Measurements from ENCODE around the gene PACS2.
"Not testable (repeated sequence)": the region's sequence is repeated elsewhere in the genome, so short reads cannot be mapped to it uniquely, and the experiment has no call there.

Gene PACS2

DNA sequence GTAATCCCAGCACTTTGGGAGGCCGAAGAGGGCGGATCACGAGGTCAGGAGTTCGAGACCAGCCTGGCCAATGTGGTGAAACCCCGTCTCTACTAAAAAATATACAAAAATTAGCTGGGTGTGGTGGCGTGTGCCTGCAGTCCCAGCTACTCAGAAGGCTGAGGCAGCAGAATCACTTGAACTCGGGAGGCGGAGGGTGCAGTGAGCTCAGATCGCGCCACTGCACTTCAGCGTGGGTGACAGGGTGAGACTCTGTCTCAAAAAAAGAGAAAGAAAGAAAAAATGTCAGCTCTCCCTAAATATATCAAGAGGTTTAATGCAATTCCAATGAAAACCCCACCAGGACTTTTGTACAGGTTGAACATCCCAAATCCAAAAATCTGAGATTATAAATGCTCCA is 17.2 kb upstream of the PACS2 start:
- H3K9me3 ChIP-seq (ENCODE audit: control insufficient read depth, low read length); DNase-seq; H3K18ac ChIP-seq (ENCODE audit: low read depth in 1 of 2, low read length in 2 of 2); H3K14ac ChIP-seq (ENCODE audit: low read length in 2 of 2); H2AK5ac ChIP-seq (ENCODE audit: low read length, severe bottlenecking); H2BK12ac ChIP-seq (ENCODE audit: low read length in 2 of 2); H3K23ac ChIP-seq (ENCODE audit: low read length in 2 of 2); H2AFZ ChIP-seq (ENCODE audit: low read depth, low read length); H3K27me3 ChIP-seq (ENCODE audit: control insufficient read depth in 1 of 2, insufficient read depth in 1 of 2, low read length in 2 of 2); H3K27ac ChIP-seq (ENCODE audit: low read length, poor library complexity, severe bottlenecking); H4K8ac ChIP-seq (ENCODE audit: low read length); H3K36me3 ChIP-seq (ENCODE audit: control insufficient read depth in 1 of 2, insufficient read depth in 2 of 2, low read depth in 1 of 2, low read length in 2 of 2); H3K4me2 ChIP-seq (ENCODE audit: low read length, poor library complexity, severe bottlenecking); H3K9ac ChIP-seq (ENCODE audit: low read length); H2BK120ac ChIP-seq (ENCODE audit: low read depth, low read length); H4K91ac ChIP-seq (ENCODE audit: low read length); H3K4me3 ChIP-seq (ENCODE audit: insufficient read depth in 1 of 2, low read depth in 1 of 2, low read length in 2 of 2); H3K4ac ChIP-seq (ENCODE audit: low read depth in 1 of 2, low read length in 2 of 2); H2BK5ac ChIP-seq (ENCODE audit: low read depth, low read length, poor library complexity, severe bottlenecking); H2BK15ac ChIP-seq (ENCODE audit: low read depth, poor library complexity, severe bottlenecking): not testable (repeated sequence)
- peaks cover 19% of the 10 kb centered on the region for H3K4me1 ChIP-seq (ENCODE audit: control insufficient read depth, insufficient read depth, low read depth, low read length)
- H3K79me1 ChIP-seq (replicated peaks; ENCODE audit: low read length, poor library complexity, severe bottlenecking) = peaks cover 46% of the 10 kb centered on the region
- 100% methylated on average over 6 of the region's 11 CpGs for WGBS

DNA sequence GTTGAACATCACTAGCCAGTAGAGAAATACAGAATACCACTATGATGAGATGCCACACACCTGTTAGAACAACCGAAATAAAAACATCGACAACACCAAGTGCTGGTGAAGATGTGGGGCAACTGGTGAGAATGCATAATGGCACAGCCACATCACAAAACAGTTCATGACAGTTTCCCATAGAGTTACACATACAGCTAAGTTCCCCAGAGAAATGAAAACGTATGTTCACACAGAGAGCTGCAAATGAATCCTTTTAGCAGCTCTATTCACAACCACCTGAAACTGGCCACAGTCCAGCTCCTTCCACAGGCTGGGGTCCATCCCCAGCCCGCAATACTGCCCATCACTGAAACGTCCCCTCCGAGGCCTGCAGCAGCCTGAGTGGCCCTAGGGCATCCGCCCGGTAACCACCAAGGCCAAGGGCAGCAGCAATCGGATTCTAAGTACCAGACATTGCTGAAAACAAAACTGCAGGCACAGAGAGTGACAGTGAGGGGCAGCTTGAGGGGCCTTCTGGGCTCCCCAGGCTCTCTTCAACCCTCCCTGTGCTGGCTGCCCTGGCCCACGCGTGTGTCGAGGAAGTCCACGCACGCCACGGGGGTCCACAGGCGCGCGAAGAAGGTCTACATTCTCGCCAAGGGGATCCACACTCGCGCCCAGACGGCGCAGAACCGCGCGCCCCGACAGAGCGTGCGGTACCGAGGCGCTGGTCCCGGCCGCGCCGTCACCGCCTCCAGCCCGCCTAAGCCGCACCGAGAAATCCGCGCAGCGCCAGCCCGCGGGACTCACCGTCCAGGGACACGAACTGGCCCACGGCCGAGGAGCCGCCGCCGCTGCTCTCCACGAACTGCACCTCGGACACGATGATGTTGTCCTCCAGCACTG is 14.7 kb upstream of the PACS2 start:
- 12% methylated on average over 54 of the region's 54 CpGs for WGBS
- Histone ChIP-seq H2BK5ac (ENCODE audit: low read depth, low read length, poor library complexity, severe bottlenecking) (peak overlapping the region; percentile 51), H3K23ac (ENCODE audit: low read length in 2 of 2) (peak overlapping the region in 1 of 2 experiments; percentile 98), H3K14ac (ENCODE audit: low read length in 2 of 2) (peak overlapping the region in 1 of 2 experiments; percentile 99), H3K4me1 (ENCODE audit: control insufficient read depth, insufficient read depth, low read depth, low read length) (peaks cover 16% of the 10 kb centered on the region), H2AFZ (ENCODE audit: low read depth, low read length) (peak overlapping the region; percentile 98), H2BK120ac (ENCODE audit: low read depth, low read length) (peak overlapping the region; percentile 73), H3K36me3 (ENCODE audit: control insufficient read depth in 1 of 2, insufficient read depth in 2 of 2, low read depth in 1 of 2, low read length in 2 of 2) (peaks cover 0 to 4% of the 10 kb centered on the region in 2 experiments), H3K18ac (ENCODE audit: low read depth in 1 of 2, low read length in 2 of 2) (peak overlapping the region; percentile 89 to 99), H3K27me3 (ENCODE audit: control insufficient read depth in 1 of 2, insufficient read depth in 1 of 2, low read length in 2 of 2) (no peaks in the 10 kb centered on the region), H3K9ac (ENCODE audit: low read length) (peak overlapping the region; percentile 91), H2BK15ac (ENCODE audit: low read depth, poor library complexity, severe bottlenecking) (no peak overlapping the region), H3K27ac (ENCODE audit: low read length, poor library complexity, severe bottlenecking) (no peak overlapping the region), H3K4ac (ENCODE audit: low read depth in 1 of 2, low read length in 2 of 2) (peak overlapping the region; percentile 81 to 94), H3K79me1 (replicated peaks; ENCODE audit: low read length, poor library complexity, severe bottlenecking) (peaks cover 28% of the 10 kb centered on the region), H3K4me3 (ENCODE audit: insufficient read depth in 1 of 2, low read depth in 1 of 2, low read length in 2 of 2) (peak overlapping the region; percentile 93 to 99), H4K91ac (ENCODE audit: low read length) (peak overlapping the region; percentile 96), H2BK12ac (ENCODE audit: low read length in 2 of 2) (peak overlapping the region in 1 of 2 experiments; percentile 63), H4K8ac (ENCODE audit: low read length) (peak overlapping the region; percentile 88), H2AK5ac (ENCODE audit: low read length, severe bottlenecking) (no peak overlapping the region), H3K4me2 (ENCODE audit: low read length, poor library complexity, severe bottlenecking) (peak overlapping the region; percentile 67), H3K9me3 (ENCODE audit: control insufficient read depth, low read length) (no peaks in the 10 kb centered on the region)
- DNase-seq = peak; percentile 63

DNA sequence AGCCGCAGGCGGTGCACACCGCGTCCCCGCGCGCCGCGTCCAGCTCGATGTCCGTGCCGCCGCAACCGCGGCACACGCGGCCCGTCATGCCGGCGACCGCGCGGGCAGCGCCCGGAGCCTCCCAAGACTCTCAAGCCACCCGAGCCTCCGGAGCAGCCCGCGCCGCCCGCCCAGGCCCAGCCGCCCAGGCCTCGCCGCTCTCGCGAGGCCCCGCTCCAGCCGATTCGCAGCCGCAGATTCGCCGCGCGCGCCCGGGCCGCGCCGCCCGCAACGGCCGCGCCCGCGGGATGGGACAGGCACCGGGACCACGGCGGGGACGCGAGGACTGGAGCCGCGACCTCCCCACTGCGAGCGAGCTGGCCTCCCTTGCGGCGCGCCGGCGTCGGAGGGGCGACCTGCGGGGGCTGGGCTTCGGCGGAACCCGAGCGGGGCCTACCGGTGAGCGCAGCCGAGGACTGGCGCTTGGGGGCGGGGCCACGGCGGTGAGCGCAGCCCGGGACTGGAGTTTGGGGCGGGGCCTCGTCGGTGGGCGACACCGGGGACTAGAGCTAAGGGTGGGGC is 13.9 kb upstream of the PACS2 start, which contains the start of gene BRF1:
TSS of gene BRF1 (minus strand) at position 460 of the 561 bp plus-strand sequence. CDS start at position 88, 372 bp downstream.
- Histone ChIP-seq H3K9me3 (ENCODE audit: control insufficient read depth, low read length) (no peaks in the 10 kb centered on the region), H3K79me1 (replicated peaks; ENCODE audit: low read length, poor library complexity, severe bottlenecking) (peaks cover 21% of the 10 kb centered on the region), H2BK15ac (ENCODE audit: low read depth, poor library complexity, severe bottlenecking) (peak within 1 kb of the TSS; percentile 99), H3K9ac (ENCODE audit: low read length) (peak within 1 kb of the TSS; percentile 91), H2BK120ac (ENCODE audit: low read depth, low read length) (peak within 1 kb of the TSS; percentile 73), H3K4me3 (ENCODE audit: insufficient read depth in 1 of 2, low read depth in 1 of 2, low read length in 2 of 2) (peak within 1 kb of the TSS; percentile 93 to 99), H3K36me3 (ENCODE audit: control insufficient read depth in 1 of 2, insufficient read depth in 2 of 2, low read depth in 1 of 2, low read length in 2 of 2) (peaks cover 0 to 5% of the 10 kb centered on the region in 2 experiments), H3K4ac (ENCODE audit: low read depth in 1 of 2, low read length in 2 of 2) (peak within 1 kb of the TSS; percentile 96 to 98), H2BK12ac (ENCODE audit: low read length in 2 of 2) (peak within 1 kb of the TSS; percentile 59 to 63), H3K27me3 (ENCODE audit: control insufficient read depth in 1 of 2, insufficient read depth in 1 of 2, low read length in 2 of 2) (no peaks in the 10 kb centered on the region), H3K14ac (ENCODE audit: low read length in 2 of 2) (peak within 1 kb of the TSS in 1 of 2 experiments; percentile 99), H3K23ac (ENCODE audit: low read length in 2 of 2) (peak within 1 kb of the TSS in 1 of 2 experiments; percentile 98), H3K4me1 (ENCODE audit: control insufficient read depth, insufficient read depth, low read depth, low read length) (peaks cover 16% of the 10 kb centered on the region), H4K91ac (ENCODE audit: low read length) (peak within 1 kb of the TSS; percentile 96), H2AK5ac (ENCODE audit: low read length, severe bottlenecking) (no peak within 1 kb of the TSS), H3K27ac (ENCODE audit: low read length, poor library complexity, severe bottlenecking) (peak within 1 kb of the TSS; percentile 81), H3K18ac (ENCODE audit: low read depth in 1 of 2, low read length in 2 of 2) (peak within 1 kb of the TSS; percentile 97 to 99), H3K4me2 (ENCODE audit: low read length, poor library complexity, severe bottlenecking) (peak within 1 kb of the TSS; percentile 90), H4K8ac (ENCODE audit: low read length) (peak within 1 kb of the TSS; percentile 91), H2BK5ac (ENCODE audit: low read depth, low read length, poor library complexity, severe bottlenecking) (peak within 1 kb of the TSS; percentile 92), H2AFZ (ENCODE audit: low read depth, low read length) (peak within 1 kb of the TSS; percentile 98)
- peak; percentile 95 for DNase-seq
- WGBS = 1% methylated on average over 67 of the region's 90 CpGs

All from mesenchymal stem cell (in vitro differentiated cells and primary cell).